DND-41 (cell line): ENCODE data around the gene S100PBP.

Experiments
- ATAC-seq: fragments of 200-7000 bp; cut with Tn5 transposase; 3 replicates; pipeline ENCODE4 v1.9.1; 2021; ENCODE audit warnings: low read depth; ENCODE audit not compliant: insufficient read depth
- DNase-seq: peaks from one replicate; pipeline ENCODE4 v3.0.0-alpha.2; 2020
- H2AFZ ChIP-seq: 2 replicates; pipeline ENCODE4 v1.6.0; 2012; ENCODE audit warnings: low read depth, low read length
- H3K27ac ChIP-seq: 2 replicates; pipeline ENCODE4 v1.5.1; 2012; ENCODE audit warnings: low read length, inconsistent platforms
- H3K27me3 ChIP-seq: fragments of 200-600 bp; sonication (generic); 2 replicates; pipeline ENCODE4 v1.6.0; 2012; ENCODE audit warnings: low read length, mild to moderate bottlenecking, inconsistent platforms; ENCODE audit not compliant: insufficient read depth, poor library complexity
- H3K36me3 ChIP-seq: 2 replicates; pipeline ENCODE4 v1.5.1; 2012; ENCODE audit warnings: low read length, inconsistent platforms; ENCODE audit not compliant: insufficient read depth
- H3K4me1 ChIP-seq: 2 replicates; pipeline ENCODE4 v1.5.1; 2012; ENCODE audit warnings: mild to moderate bottlenecking, low read length; ENCODE audit not compliant: insufficient read depth
- H3K4me2 ChIP-seq: 2 replicates; pipeline ENCODE4 v1.6.0; 2012; ENCODE audit warnings: mild to moderate bottlenecking, moderate library complexity, low read length, inconsistent platforms; ENCODE audit not compliant: insufficient read depth
- H3K4me3 ChIP-seq, 2 experiments: fragments of 200-600 bp in 1 of 2; shearing (Covaris generic) in 1 of 2; 2 replicates each; pipeline ENCODE4 v1.5.1; 2012 to 2016; ENCODE audit warnings: inconsistent platforms in 2 of 2, low read length in 2 of 2, mild to moderate bottlenecking in 2 of 2, low read depth in 1 of 2, moderate library complexity in 1 of 2
- H3K79me2 ChIP-seq: 2 replicates; pipeline ENCODE4 v1.6.0; 2012; ENCODE audit warnings: low read length, inconsistent platforms; ENCODE audit not compliant: insufficient read depth
- H3K9ac ChIP-seq: 2 replicates; pipeline ENCODE4 v1.6.0; 2012; ENCODE audit warnings: low read depth, mild to moderate bottlenecking, inconsistent platforms, low read length, moderate library complexity
- H3K9me3 ChIP-seq: 2 replicates; pipeline ENCODE4 v1.5.1; 2012; ENCODE audit warnings: low read length, moderate library complexity, mild to moderate bottlenecking, inconsistent platforms; ENCODE audit not compliant: insufficient read depth, severe bottlenecking
- H4K20me1 ChIP-seq: 2 replicates; pipeline ENCODE4 v1.6.0; 2012; ENCODE audit warnings: low read length; ENCODE audit not compliant: insufficient read depth
- CTCF ChIP-seq: IDR thresholded peaks from 2 replicates; pipeline ENCODE4 v1.5.1; 2012; ENCODE audit warnings: borderline replicate concordance, low read length, moderate library complexity, mild to moderate bottlenecking; ENCODE audit not compliant: poor library complexity, severe bottlenecking; ENCODE audit errors: extremely low read depth
- EZH2 ChIP-seq: IDR thresholded peaks from 3 replicates; pipeline ENCODE4 v1.6.1; 2012; ENCODE audit warnings: borderline replicate concordance, low read depth, mild to moderate bottlenecking, moderate library complexity, low read length, inconsistent platforms; ENCODE audit not compliant: severe bottlenecking

The S100PBP gene

GRCh38 chr1:32806910-32807523 is 10.4 kb upstream of the S100PBP start:
- Histone ChIP-seq H3K27me3 (no peaks in the 10 kb centered on the region), H3K9ac (no peak overlapping the region), H3K4me1 (peaks cover 12% of the 10 kb centered on the region; the same call in 1 of the 2 replicates), H3K79me2 (peaks cover 79% of the 10 kb centered on the region), H4K20me1 (peaks cover 44% of the 10 kb centered on the region), H3K27ac (no peak overlapping the region), H3K4me3 (no peak overlapping the region), H3K36me3 (peaks cover 89% of the 10 kb centered on the region), H2AFZ (no peak overlapping the region), H3K9me3 (no peaks in the 10 kb centered on the region), H3K4me2 (no peak overlapping the region)
- ATAC-seq (no peak), DNase-seq (no peak)
- TF ChIP-seq EZH2: no peak

GRCh38 chr1:32808580-32808979 is 8.9 kb upstream of the S100PBP start:
- Histone ChIP-seq H2AFZ (no peak overlapping the region), H4K20me1 (peaks cover 54% of the 10 kb centered on the region), H3K4me2 (no peak overlapping the region), H3K9ac (no peak overlapping the region), H3K4me3 (no peak overlapping the region), H3K79me2 (peaks cover 81% of the 10 kb centered on the region), H3K27me3 (no peaks in the 10 kb centered on the region), H3K27ac (no peak overlapping the region), H3K36me3 (peaks cover 87% of the 10 kb centered on the region), H3K9me3 (no peaks in the 10 kb centered on the region), H3K4me1 (peaks cover 21% of the 10 kb centered on the region)
- no peak for DNase-seq
- no peak for TF ChIP-seq CTCF
- no peak for TF ChIP-seq EZH2
- no peak for ATAC-seq

GRCh38 chr1:32810358-32810757 is 7.1 kb upstream of the S100PBP start:
- DNase-seq (no peak), ATAC-seq (no peak)
- H3K79me2 ChIP-seq: peaks cover 97% of the 10 kb centered on the region

GRCh38 chr1:32811265-32811664 is 6.2 kb upstream of the S100PBP start:
- Histone ChIP-seq H2AFZ (no peak overlapping the region), H4K20me1 (peaks cover 68% of the 10 kb centered on the region), H3K27me3 (no peaks in the 10 kb centered on the region), H3K4me3 (no peak overlapping the region), H3K4me2 (no peak overlapping the region), H3K36me3 (peaks cover 93% of the 10 kb centered on the region), H3K27ac (no peak overlapping the region), H3K9me3 (no peaks in the 10 kb centered on the region), H3K9ac (no peak overlapping the region), H3K4me1 (peaks cover 43% of the 10 kb centered on the region), H3K79me2 (peaks cover 99% of the 10 kb centered on the region)
- no peak for TF ChIP-seq EZH2
- no peak for TF ChIP-seq CTCF
- DNase-seq (no peak), ATAC-seq (no peak)

More at GRCh38 chr1:32810358-32810757, 7.1 kb upstream of the S100PBP start:
- H3K9me3 ChIP-seq: no peaks in the 10 kb centered on the region
- H4K20me1 ChIP-seq: peaks cover 69% of the 10 kb centered on the region
- H3K27me3 ChIP-seq: no peaks in the 10 kb centered on the region
- H3K27ac ChIP-seq: no peak overlapping the region
- H3K9ac ChIP-seq: no peak overlapping the region
- no peak overlapping the region for H3K4me2 ChIP-seq
- no peak overlapping the region for H2AFZ ChIP-seq
- no peak overlapping the region for H3K4me3 ChIP-seq
- peaks cover 39% of the 10 kb centered on the region for H3K4me1 ChIP-seq
- TF ChIP-seq CTCF: no peak
- no peak for TF ChIP-seq EZH2
- peaks cover 96% of the 10 kb centered on the region for H3K36me3 ChIP-seq
